Neural progenitor cell (in vitro differentiated cells): ENCODE results near the gene MIPEP.

Source experiments
- EZH2phosphoT487 ChIP-seq: fragments of 200-600 bp; sonication (generic); IDR thresholded peaks from 2 replicates; pipeline ENCODE4 v1.6.1; 2017; ENCODE audit warnings: antibody characterized with exemption
- TF ChIP-seq, protein P1 (sequence below): fragments of 200-600 bp; sonication (generic); IDR thresholded peaks from 2 replicates; pipeline ENCODE4 v1.5.1; 2017; ENCODE audit warnings: antibody characterized with exemption, mild to moderate bottlenecking

DNA sequence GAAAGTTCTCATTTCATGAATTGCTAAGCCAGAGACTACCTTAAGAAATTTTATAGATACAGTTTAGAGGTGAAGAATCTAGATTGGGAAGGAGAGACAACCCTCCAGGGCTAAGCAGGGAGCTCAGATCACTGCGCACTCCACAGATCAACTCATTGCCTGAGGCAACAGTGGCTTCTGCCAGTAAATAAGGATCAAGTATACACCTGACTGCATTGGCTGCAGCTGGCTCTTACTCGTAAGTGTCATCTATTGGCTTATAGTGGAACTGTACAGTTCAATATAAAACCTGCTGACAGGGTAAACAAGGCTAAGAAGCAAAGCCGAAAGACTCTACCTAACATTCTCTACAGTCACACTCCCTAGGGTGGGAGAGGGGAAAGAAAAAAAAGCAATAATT is 26.1 kb upstream of the MIPEP start:
- TF ChIP-seq, protein P1, sequence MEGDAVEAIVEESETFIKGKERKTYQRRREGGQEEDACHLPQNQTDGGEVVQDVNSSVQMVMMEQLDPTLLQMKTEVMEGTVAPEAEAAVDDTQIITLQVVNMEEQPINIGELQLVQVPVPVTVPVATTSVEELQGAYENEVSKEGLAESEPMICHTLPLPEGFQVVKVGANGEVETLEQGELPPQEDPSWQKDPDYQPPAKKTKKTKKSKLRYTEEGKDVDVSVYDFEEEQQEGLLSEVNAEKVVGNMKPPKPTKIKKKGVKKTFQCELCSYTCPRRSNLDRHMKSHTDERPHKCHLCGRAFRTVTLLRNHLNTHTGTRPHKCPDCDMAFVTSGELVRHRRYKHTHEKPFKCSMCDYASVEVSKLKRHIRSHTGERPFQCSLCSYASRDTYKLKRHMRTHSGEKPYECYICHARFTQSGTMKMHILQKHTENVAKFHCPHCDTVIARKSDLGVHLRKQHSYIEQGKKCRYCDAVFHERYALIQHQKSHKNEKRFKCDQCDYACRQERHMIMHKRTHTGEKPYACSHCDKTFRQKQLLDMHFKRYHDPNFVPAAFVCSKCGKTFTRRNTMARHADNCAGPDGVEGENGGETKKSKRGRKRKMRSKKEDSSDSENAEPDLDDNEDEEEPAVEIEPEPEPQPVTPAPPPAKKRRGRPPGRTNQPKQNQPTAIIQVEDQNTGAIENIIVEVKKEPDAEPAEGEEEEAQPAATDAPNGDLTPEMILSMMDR, result no peak
- TF ChIP-seq EZH2phosphoT487, result no peak
